Thyroid gland (tissue), 4 donors: ENCODE results near the gene OGDH. TPM values are rescaled to one million over a fixed set of nuclear protein-coding genes. Genes with fewer than 3 reads are reported as not detected.

Experiments
- DNase-seq, 2 donors: peaks; one replicate each; pipeline ENCODE4 v3.0.0-alpha.2; 2019
- H3K27ac ChIP-seq, 3 donors: fragments of 200-600 bp; sonication (generic); 1 replicate in 2 of 3; 2 replicates in 1 of 3; pipeline ENCODE4 v1.5.1; 2016 to 2019; ENCODE audit warnings: mild to moderate bottlenecking in 1 of 3, moderate library complexity in 1 of 3
- H3K27me3 ChIP-seq: fragments of 200-600 bp; sonication (generic); one replicate; pipeline ENCODE4 v1.5.1; 2019
- H3K36me3 ChIP-seq, 2 donors: fragments of 200-600 bp; sonication (generic); one replicate each; pipeline ENCODE4 v1.5.1; 2016 to 2019
- H3K4me1 ChIP-seq, 2 donors: fragments of 200-600 bp; sonication (generic); one replicate each; pipeline ENCODE4 v1.5.1; 2017 to 2019
- H3K4me3 ChIP-seq, 3 donors: fragments of 200-600 bp; sonication (generic); replicated peaks in 1 of 3; 1 replicate in 2 of 3; 2 replicates in 1 of 3; pipeline ENCODE4 v1.5.1; 2016; ENCODE audit warnings: mild to moderate bottlenecking in 1 of 3
- H3K9me3 ChIP-seq: fragments of 200-600 bp; sonication (generic); one replicate; pipeline ENCODE4 v1.5.1; 2017
- POLR2A ChIP-seq, 2 donors: fragments of 450-650 bp; IDR thresholded peaks; one replicate each; pipeline ENCODE4 v1.6.1; 2017; ENCODE audit warnings: antibody characterized with exemption in 2 of 2, mild to moderate bottlenecking in 2 of 2, moderate library complexity in 1 of 2
- WGBS, 2 donors: methylation state at CpG; one replicate each; pipeline ENCODE4 v1.1.5; 2017; 5-methylcytosine and 5-hydroxymethylcytosine counted together
- intact Hi-C: fragments of 100-400 bp; cut with DNase I; formaldehyde crosslinking; loops from one replicate; pipeline ENCODE4 v1.15.1; 2023
- total RNA-seq, 4 donors: library from RNA; depleted of rRNA; stranded (reverse); fragments of >200 nt; gene quantifications; one replicate each; pipeline ENCODE4 v1.2.3, GENCODE V29; 2016
- TF ChIP-seq, protein P1 (sequence below), 6 experiments: fragments of 200-600 bp in 3 of 6; fragments of 450-650 bp in 3 of 6; sonication (generic) in 3 of 6; IDR thresholded peaks; one replicate each; pipeline ENCODE4 v1.5.1; 2016 to 2019; ENCODE audit warnings: antibody characterized with exemption in 6 of 6, mild to moderate bottlenecking in 2 of 6, inconsistent platforms in 1 of 6, moderate library complexity in 1 of 6

OGDH gene
- total RNA-seq, 4 donors from 2014 or later: 108 to 325 (median 201) TPM

DNA sequence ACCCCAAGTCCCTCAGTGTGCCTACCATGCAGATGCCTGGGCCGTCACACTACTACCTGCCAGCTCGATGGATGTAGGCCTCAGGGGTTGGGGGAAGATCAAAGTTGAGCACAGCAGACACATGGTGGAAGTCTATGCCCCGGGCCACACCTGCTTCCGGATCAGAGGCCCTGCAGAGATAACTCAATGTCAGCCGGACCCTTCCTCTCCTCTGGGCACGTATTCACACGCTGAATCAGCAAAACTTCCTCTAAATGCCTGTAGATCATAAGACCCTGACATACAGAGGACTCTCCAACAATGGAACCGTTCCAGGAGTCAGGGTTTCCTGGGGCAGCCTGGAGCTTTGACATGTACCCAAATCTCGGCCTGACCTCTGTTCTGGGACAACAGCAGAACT is 36.5 kb upstream of the OGDH start:
- peaks cover 14 to 22% of the 10 kb centered on the region in 2 donors for H3K4me1 ChIP-seq
- no peak overlapping the region for H3K27ac ChIP-seq
- no peaks in the 10 kb centered on the region for H3K27me3 ChIP-seq
- H3K9me3 ChIP-seq: no peaks in the 10 kb centered on the region
- no peak overlapping the region for H3K4me3 ChIP-seq
- no peak for TF ChIP-seq POLR2A (IDR thresholded peaks at IDR 0.05)
- TF ChIP-seq, protein P1, sequence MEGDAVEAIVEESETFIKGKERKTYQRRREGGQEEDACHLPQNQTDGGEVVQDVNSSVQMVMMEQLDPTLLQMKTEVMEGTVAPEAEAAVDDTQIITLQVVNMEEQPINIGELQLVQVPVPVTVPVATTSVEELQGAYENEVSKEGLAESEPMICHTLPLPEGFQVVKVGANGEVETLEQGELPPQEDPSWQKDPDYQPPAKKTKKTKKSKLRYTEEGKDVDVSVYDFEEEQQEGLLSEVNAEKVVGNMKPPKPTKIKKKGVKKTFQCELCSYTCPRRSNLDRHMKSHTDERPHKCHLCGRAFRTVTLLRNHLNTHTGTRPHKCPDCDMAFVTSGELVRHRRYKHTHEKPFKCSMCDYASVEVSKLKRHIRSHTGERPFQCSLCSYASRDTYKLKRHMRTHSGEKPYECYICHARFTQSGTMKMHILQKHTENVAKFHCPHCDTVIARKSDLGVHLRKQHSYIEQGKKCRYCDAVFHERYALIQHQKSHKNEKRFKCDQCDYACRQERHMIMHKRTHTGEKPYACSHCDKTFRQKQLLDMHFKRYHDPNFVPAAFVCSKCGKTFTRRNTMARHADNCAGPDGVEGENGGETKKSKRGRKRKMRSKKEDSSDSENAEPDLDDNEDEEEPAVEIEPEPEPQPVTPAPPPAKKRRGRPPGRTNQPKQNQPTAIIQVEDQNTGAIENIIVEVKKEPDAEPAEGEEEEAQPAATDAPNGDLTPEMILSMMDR (IDR thresholded peaks at IDR 0.05): no peak
- peaks cover 53 to 68% of the 10 kb centered on the region in 2 donors for H3K36me3 ChIP-seq
- DNase-seq: no peak
- intact Hi-C loops: loop anchor here (10.0 kb wide), 2 partner anchors 325 to 565 kb away; no protein-coding TSS in a partner anchor
- 92 to 96% methylated on average over 9 of the region's 9 CpGs for WGBS, 2 donors

DNA sequence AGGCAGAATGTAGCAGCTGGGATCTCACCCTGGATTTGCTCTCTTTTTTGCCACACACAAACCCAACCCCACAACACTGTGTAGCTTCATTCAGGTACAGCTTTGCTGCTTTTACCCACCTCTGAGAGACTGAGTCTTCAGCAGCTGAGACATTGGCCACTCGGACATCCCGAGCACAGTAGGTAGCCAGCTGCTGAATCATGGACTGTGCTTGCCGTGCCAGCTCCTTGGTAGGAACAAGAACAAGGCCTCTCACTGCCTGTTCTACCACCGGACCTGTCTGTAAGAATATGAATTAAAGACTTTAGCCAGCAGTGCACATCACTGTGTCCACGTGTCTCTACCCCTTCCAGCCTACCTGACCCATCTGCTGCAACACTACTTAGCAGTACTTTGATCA is 33.7 kb upstream of the OGDH start:
- H3K4me1 ChIP-seq: peaks cover 17 to 24% of the 10 kb centered on the region in 2 donors
- intact Hi-C loops: no loop called here
- TF ChIP-seq, protein P1 (IDR thresholded peaks at IDR 0.05): no peak
- TF ChIP-seq POLR2A (IDR thresholded peaks at IDR 0.05): no peak
- H3K27me3 ChIP-seq: no peaks in the 10 kb centered on the region
- 72 to 81% methylated on average over 5 of the region's 5 CpGs for WGBS, 2 donors
- no peak for DNase-seq
- peaks cover 42 to 48% of the 10 kb centered on the region in 2 donors for H3K36me3 ChIP-seq
- no peaks in the 10 kb centered on the region for H3K9me3 ChIP-seq
- peak overlapping the region in 2 of 3 donors; percentile 83 to 92 for H3K4me3 ChIP-seq
- H3K27ac ChIP-seq: peak overlapping the region in 2 of 3 donors; percentile 63 to 84

DNA sequence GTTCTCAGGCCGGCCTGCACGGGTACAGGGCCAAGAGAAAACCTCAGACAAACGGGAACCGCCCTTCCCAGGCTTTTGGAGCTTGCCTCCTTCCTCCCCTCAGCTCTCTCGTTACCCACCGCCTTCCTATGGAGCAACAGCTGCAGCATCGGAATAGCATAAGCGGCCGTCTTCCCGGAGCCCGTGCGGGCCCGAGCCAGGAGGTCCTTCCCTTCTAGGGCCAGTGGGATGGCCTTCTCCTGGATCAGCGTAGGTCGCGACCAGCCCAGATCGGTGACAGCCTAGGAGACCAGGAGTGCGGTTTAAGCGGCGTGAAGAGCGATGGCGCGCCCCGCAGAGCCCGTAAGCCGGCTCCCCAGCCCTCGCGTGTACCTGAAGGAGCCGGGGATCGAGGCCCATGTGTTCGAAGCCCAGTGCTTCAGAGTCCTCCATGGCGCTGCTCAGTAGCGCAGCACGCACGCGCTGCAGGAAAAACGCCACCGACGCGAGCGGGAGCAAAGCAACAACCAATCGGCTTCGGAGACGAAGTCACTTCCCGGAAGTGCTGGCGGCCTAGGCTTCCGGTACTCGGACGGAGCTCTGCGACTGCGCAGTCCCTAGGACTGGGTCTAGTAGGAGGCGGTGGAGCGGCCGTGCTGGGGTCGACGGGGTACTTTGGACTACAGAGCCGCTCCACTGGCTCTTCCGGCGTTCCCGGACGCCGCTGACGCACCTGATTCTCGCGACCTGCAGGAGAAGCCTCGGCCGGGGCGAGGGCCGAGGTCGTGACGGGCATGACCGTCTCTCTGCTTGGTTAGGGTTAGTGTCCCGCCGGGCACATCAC is 32.8 kb upstream of the OGDH start, which contains the start of gene DDX56:
DDX56 (minus strand) TSS at position 445 of the 823 bp plus-strand sequence; CDS start at position 432, 13 bp downstream.
- intact Hi-C loops: no loop called here
- peak within 1 kb of the TSS; percentile 63 to 84 (median 74) for H3K27ac ChIP-seq
- DNase-seq: peak; percentile 94 to 95
- peaks cover 17 to 30% of the 10 kb centered on the region in 2 donors for H3K4me1 ChIP-seq
- H3K9me3 ChIP-seq: no peaks in the 10 kb centered on the region
- H3K4me3 ChIP-seq: peak within 1 kb of the TSS; percentile 62 to 92 (median 83)
- H3K36me3 ChIP-seq: peaks cover 38 to 44% of the 10 kb centered on the region in 2 donors
- WGBS, 2 donors: 0 to 1% methylated on average over 34 to 60 of the region's 74 CpGs
- peak in 1 of 2 donors; percentile 80 for TF ChIP-seq POLR2A (IDR thresholded peaks at IDR 0.05)
- TF ChIP-seq, protein P1 (IDR thresholded peaks at IDR 0.05): no peak
- no peaks in the 10 kb centered on the region for H3K27me3 ChIP-seq

DNA sequence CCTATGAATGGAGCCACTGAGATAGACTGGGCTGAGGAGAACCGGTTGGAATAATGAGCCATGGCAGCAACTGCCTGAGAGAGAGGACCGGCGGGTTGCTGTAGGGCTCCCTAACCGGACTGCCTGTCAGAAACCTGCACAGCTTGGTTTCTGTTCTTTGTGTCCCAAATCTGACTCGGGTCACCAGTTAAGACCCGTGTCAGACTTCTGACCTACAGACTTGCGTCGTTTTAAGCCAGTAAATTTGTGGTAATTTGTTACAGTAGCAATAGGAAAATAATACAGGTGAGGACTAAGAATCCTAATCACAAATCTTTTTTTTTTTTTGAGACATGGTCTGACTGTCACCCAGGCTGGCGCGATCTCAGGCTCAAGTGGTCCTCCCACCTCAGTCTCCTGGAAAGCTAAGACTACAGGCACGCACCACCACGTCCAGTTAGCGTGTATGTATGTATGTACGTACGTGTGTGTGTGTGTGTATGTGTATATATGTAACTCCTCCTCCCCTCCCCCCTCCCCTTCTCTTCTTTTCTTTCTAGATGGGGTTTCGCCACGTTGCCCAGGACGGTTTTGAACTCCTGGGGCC is 32.0 kb upstream of the OGDH start:
- peak overlapping the region; percentile 33 to 92 (median 83) for H3K4me3 ChIP-seq
- WGBS, 2 donors: 30 to 31% methylated on average over 14 to 18 of the region's 18 CpGs
- intact Hi-C loops: no loop called here
- TF ChIP-seq POLR2A (IDR thresholded peaks at IDR 0.05): no peak
- TF ChIP-seq, protein P1 (IDR thresholded peaks at IDR 0.05): no peak
- DNase-seq: peak in 1 of 2 donors; percentile 16
- no peaks in the 10 kb centered on the region for H3K9me3 ChIP-seq
- H3K27ac ChIP-seq: peak overlapping the region; percentile 63 to 84 (median 74)
- H3K36me3 ChIP-seq: peaks cover 37 to 41% of the 10 kb centered on the region in 2 donors
- H3K27me3 ChIP-seq: no peaks in the 10 kb centered on the region
- peaks cover 17 to 30% of the 10 kb centered on the region in 2 donors for H3K4me1 ChIP-seq
